Activated naive CD4-positive, alpha-beta T cell treated with anti-CD3 and anti-CD28 coated beads, Interleukin-2, amount 50 U/mL, for 72 hours (primary cell): ENCODE measurements around the gene SCFD1. TPM values are rescaled to one million over a fixed set of nuclear protein-coding genes. Genes with fewer than 3 reads are reported as not detected.
"Not testable (repeated sequence)": the region's sequence is repeated elsewhere in the genome, so short reads cannot be mapped to it uniquely, and the experiment has no call there.

Source experiments
- ATAC-seq, 2 donors: fragments of 150-1000 bp; cut with Tn5 transposase; 2 replicates each; pipeline ENCODE4 v1.10.0; 2021; ENCODE audit warnings: mild to moderate bottlenecking in 2 of 2, moderate library complexity in 2 of 2
- DNase-seq, 2 donors: peaks; one replicate each; pipeline ENCODE4 v3.0.0; 2021 to 2022; ENCODE audit warnings: low spot score in 2 of 2
- H3K27ac Mint-ChIP-seq, 2 donors: one replicate each; pipeline ENCODE4 v1.8.0; 2022; ENCODE audit warnings: mild to moderate bottlenecking in 2 of 2, mixed read lengths in 2 of 2
- H3K36me3 Mint-ChIP-seq, 2 donors: one replicate each; pipeline ENCODE4 v1.8.0; 2022; ENCODE audit warnings: mixed read lengths in 2 of 2
- H3K9me3 Mint-ChIP-seq, 2 donors: one replicate each; pipeline ENCODE4 v1.8.0; 2022; ENCODE audit warnings: mixed read lengths in 2 of 2
- total RNA-seq, 2 donors: library from RNA; stranded (reverse); gene quantifications; one replicate each; pipeline ENCODE4 v1.2.3, GENCODE V29; 2022

The SCFD1 gene
- total RNA-seq, 2 donors from 2014 or later, result 49.9 to 60.2 TPM

DNA sequence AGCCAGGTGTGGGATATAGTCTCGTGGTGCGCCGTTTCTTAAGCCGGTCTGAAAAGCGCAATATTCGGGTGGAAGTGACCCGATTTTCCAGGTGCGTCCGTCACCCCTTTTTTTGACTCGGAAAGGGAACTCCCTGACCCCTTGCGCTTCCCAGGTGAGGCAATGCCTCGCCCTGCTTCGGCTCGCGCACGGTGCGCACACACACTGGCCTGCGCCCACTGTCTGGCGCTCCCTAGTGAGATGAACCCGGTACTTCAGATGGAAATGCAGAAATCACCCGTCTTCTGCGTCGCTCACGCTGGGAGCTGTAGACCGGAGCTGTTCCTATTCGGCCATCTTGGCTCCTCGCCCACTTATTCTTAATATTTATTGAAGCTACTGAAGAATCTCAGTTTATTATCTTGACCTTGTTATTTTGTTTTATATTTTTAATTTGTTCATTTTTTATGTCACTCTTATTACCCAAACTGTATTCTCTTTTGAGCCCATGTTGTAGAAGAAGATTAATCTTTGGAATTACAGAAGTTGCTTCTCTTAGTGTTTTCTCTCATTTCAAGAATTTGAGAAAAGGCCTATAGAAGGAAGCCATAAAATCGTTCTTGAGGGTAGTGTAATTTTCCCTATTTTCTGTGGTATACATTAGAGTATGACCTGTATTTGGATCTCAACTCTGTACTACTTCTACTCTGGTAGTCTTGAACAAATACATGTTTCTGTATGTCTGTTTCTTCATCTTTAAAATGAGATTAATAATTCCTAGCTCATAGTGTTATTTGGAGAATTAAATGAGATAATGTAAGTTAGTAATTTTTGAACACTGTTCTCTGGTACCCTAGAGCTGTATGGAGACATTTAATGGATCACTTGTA lies 68.6 kb downstream of the SCFD1 start:
- not testable (repeated sequence) for ATAC-seq, H3K36me3 Mint-ChIP-seq, H3K27ac Mint-ChIP-seq, DNase-seq, H3K9me3 Mint-ChIP-seq

DNA sequence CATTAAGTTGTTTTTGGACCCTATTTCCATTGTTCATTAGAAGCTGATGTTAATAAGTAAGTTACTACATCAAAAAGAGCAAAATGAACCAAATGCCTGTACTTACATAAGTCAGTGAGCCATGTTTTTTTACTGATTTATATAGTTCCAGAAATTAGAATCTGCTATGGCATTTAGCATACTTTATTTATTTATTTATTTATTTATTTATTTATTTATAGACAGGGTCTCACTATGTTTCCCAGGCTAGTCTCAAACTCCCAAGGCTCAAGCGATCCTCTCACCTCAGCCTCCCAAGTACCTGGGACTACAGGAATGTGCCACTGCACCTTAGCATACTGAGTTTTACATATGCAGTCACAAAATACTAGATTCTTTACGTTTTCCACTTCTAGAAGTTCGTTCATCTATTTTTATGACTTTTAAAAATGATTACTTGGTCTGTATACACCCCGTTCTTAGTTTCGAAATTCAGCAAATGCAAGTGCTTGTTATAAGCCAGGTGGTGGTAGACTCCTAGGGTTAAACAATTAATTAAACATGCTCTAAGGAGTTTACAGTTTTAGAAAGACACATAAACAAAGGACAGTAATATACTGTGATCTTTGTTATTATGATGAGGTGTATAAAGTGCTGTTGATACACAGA lies 69.8 kb downstream of the SCFD1 start:
- no peak for DNase-seq

DNA sequence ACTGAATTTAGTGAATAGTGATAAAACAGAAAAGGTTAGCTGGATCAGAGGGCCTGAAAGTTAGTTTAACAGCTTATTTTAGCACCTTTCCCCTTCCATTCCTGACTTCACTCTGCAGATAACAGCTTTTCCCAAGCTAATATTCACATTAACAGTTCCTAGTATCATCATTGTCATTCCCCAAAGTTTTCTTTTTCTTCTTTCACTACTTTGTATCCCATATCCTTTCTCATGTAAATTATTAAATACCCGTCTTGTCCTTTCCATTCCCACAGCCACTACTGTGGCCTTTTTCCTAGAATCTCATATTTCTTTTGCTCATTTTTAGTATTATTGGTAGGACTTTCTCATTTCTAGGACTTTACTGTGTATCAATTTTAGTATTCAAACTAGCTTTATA lies 70.5 kb downstream of the SCFD1 start:
- Mint-ChIP-seq H3K27ac (no peak overlapping the region), H3K36me3 (peaks cover 0 to 5% of the 10 kb centered on the region in 2 donors), H3K9me3 (no peaks in the 10 kb centered on the region)
- ATAC-seq, result no peak
- DNase-seq, result no peak

More for the DNA sequence above, 69.8 kb downstream of the SCFD1 start:
- Mint-ChIP-seq H3K36me3 (no peaks in the 10 kb centered on the region), H3K27ac (no peak overlapping the region), H3K9me3 (no peaks in the 10 kb centered on the region)
- no peak for ATAC-seq

DNA sequence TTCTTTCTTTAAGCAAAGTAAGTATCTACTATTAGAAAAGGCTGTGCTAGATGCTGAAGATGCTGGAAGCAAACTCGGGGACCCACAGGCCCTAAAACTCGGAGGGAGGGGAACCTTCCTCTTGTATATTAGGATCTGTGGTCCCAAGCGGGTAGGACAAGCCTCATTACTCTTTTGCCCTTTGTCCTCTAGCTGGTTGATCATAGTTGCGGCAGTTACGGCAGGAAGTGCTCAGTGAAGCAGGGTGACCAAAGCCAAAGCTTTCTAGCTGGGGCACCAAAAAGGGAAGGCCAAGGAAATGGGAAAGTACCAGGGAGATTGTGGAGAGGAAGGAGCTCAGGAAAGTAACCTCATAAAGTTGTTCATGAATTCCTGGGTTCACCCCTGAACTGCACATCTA lies 76.3 kb downstream of the SCFD1 start:
- ATAC-seq, result no peak
- H3K9me3 Mint-ChIP-seq, result no peaks in the 10 kb centered on the region

DNA sequence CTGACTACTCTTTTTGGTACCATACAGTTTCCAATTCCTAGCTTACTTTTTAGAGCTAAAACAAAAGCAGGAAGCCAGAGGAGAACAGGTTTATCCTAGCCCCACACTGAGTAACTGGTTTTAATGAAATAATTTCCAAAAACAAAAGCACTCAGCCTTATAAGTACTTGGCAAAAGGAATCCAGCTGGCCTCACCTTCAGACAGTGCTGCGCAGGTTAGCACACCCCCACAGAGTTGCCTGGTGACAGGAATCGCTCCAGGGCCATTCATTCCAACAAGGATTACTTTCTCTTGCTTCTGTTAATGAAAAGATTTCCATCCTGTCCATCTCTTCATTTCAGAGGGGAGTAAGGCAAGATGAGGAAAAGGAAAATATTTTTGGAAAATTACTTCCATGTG lies 84.6 kb downstream of the SCFD1 start:
- ATAC-seq, result no peak
- no peak for DNase-seq
- Mint-ChIP-seq H3K36me3 (peaks cover 0 to 6% of the 10 kb centered on the region in 2 donors), H3K27ac (no peak overlapping the region), H3K9me3 (no peaks in the 10 kb centered on the region)

More for the DNA sequence above, 76.3 kb downstream of the SCFD1 start:
- H3K36me3 Mint-ChIP-seq, result peaks cover 0 to 5% of the 10 kb centered on the region in 2 donors
- H3K27ac Mint-ChIP-seq, result no peak overlapping the region
- DNase-seq, result no peak

DNA sequence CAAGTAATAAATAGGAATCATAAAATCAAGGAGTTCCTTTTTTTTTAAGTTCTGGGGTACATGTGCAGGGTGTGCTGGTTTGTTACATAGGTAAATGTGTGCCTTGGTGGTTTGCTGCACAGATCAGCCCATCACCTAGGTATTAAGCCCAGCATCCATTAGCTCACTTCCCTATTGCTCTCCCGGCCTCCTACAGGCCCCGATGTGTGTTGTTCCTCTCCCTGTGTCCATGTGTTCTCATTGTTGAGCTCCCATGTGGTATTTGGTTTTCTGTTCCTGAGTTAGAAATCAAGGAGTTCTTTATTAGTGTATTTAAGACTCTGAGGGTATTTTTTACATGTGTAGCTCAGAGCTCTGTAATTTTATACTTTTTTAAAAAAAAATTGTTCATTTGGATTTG lies 86.0 kb downstream of the SCFD1 start:
- DNase-seq, result no peak
- Mint-ChIP-seq H3K36me3 (peaks cover 0 to 6% of the 10 kb centered on the region in 2 donors), H3K27ac (no peak overlapping the region), H3K9me3 (no peaks in the 10 kb centered on the region)
- no peak for ATAC-seq

DNA sequence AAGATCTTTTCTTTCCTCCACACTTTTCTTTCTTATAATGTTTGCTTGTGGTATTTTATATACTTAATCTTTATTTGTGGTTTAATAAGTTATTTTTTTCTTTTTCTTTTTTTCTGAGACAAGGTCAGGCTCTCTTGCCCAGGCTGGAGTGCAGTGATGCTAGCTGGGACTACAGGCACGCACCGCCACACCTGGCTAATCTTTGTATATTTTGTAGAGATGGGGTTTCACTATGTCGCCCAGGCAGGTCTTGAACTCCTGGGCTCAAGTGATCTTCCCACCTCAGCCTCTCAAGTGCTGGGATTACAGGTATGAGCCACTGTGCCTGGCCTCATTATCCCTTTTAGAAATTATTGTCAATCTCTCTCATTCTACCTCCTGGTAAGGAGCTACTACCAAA lies 87.1 kb downstream of the SCFD1 start:
- ATAC-seq, result no peak
- Mint-ChIP-seq H3K9me3 (no peaks in the 10 kb centered on the region), H3K36me3 (peaks cover 0 to 6% of the 10 kb centered on the region in 2 donors), H3K27ac (no peak overlapping the region)
- DNase-seq, result no peak

DNA sequence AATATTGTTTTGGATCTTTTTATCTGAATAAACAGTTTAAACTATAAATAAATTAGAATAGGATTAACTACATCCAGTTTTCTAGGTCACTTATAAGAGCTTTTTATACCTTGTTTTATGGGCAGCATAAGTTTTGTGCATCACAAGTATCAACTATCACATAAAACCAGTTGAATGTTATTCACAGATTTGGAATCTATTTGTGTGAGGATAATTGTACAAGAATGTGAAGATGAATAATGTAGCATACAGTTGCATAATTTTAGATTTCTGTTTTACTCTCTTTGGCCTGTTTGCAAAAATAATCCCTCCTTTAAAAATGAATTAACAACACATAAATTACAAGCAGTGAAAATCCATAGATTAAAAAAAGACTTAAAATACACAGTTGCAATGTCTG lies 88.8 kb downstream of the SCFD1 start:
- DNase-seq (no peak), ATAC-seq (no peak)
- Mint-ChIP-seq H3K36me3 (peaks cover 0 to 6% of the 10 kb centered on the region in 2 donors), H3K9me3 (no peaks in the 10 kb centered on the region), H3K27ac (no peak overlapping the region)

DNA sequence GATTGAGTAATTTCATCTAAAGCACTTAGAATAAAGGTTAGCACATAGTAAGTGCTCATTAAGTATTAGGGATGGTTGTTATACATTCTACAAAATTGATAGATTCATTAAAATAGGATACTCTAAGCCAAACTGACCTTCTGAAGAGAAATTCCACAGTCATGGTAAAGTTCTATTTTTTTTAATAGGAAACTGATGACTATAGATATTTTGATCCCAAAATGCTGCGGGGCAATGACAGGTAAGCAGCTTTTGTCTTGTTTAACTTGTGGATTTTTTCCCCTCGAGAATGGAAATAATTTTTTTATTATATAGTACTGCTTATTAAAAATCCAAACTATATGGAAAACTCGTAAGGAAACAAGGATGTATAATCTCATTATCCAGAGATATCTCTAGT lies 97.0 kb downstream of the SCFD1 start:
- Mint-ChIP-seq H3K36me3 (peaks cover 0 to 5% of the 10 kb centered on the region in 2 donors), H3K9me3 (no peaks in the 10 kb centered on the region), H3K27ac (no peak overlapping the region)
- no peak for DNase-seq
- ATAC-seq, result no peak

DNA sequence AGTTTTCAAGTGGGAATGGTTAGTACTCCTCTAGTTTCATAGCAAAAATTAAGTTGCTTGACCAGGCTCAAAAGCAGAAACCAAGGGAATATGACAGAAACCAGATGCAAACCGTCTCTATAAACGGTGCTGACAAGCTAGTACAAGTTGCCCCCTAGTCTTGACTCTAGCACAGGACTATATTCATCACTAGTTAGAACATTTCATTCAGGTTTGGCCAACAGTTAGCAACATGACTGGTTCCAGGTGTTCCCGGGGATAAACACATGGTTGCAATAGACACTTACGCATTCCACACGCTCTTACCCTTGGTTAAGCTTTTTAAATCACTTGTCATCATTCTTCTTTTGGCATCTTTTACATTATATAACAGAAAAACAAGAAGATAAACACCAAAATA lies 103.6 kb downstream of the SCFD1 start:
- DNase-seq, result no peak
- ATAC-seq, result no peak
- Mint-ChIP-seq H3K9me3 (peaks cover 15 to 16% of the 10 kb centered on the region in 2 donors), H3K36me3 (peaks cover 39 to 47% of the 10 kb centered on the region in 2 donors), H3K27ac (no peak overlapping the region)

DNA sequence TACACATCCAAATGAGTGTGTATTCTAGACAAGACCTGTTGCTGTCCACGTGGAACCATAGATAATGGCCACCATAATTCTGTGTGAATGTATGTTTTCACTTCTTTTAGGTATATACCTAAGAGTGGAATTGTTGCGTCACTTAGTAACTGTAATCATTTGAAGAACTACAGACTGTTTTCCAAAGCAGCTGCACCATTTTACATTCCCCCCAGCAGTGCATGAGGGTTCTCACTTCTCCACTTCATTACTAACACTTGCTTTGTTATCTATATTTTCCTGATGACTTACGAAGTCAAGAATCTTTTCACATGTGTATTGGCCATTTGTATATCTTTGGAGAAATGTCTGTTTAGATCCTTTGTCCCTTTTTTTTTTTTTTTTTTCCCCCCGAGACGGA lies 106.4 kb downstream of the SCFD1 start:
- H3K27ac Mint-ChIP-seq, result no peak overlapping the region
- no peak for ATAC-seq

DNA sequence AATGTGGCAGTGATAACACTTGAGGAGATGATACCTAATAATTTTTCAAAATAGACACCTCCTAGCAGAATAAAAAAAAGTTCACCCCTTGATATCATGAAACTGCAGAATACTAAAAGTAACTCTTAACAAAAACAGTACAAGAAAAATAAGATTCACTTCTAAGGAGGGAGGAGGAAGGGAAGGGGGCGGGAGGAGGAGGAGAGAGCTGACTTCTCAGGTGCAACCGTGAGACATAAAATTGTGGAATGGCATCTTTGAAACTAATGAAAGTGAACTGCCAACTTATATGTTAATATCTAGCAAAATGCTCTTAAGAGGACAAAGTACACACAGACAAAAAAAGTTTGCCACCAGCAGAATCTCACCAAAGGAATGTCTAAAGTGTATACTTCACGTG lies 115.8 kb downstream of the SCFD1 start:
- ATAC-seq, result no peak
- Mint-ChIP-seq H3K36me3 (no peaks in the 10 kb centered on the region), H3K9me3 (no peaks in the 10 kb centered on the region), H3K27ac (no peak overlapping the region)
- DNase-seq, result no peak

More for the DNA sequence above, 106.4 kb downstream of the SCFD1 start:
- peaks cover 39 to 42% of the 10 kb centered on the region in 2 donors for H3K36me3 Mint-ChIP-seq
- DNase-seq, result no peak
- H3K9me3 Mint-ChIP-seq, result peaks cover 15 to 16% of the 10 kb centered on the region in 2 donors

DNA sequence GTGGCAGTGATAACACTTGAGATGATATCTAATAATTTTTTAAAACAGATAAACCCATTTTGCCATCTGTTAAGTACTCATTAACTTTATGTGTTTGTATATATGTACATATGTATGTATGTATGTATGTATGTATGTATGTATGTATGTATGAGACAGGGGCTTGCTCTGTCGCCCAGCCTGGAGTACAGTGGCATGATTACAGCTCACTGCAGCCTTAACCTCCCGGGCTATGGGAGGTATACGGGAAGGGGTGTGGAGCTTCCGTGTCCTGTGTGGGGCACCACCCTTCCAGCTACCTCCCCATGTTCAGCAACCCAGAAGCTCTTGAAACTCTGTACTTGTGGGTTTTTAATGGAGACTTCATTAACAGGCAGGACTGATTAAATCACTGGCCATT lies 116.9 kb downstream of the SCFD1 start:
- no peak for ATAC-seq

DNA sequence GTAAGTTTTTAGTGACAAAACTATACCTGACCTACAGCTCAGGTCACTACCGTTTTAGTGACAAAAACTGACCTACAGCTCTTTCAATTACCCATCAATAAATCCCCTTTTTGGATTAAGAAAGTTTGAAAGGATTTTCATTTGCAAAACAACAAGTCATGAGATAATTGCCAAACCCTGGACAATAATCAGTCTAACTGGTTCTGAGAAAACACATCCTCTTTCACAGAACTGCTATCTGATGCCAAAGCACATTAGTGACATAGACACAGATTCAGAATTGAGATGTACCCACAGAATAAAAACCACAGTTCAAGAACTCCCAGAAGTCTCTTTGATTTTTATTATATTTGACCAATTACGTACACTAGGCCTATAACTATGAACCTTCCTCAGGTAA lies 126.2 kb downstream of the SCFD1 start:
- Mint-ChIP-seq H3K9me3 (no peaks in the 10 kb centered on the region), H3K27ac (no peak overlapping the region), H3K36me3 (no peaks in the 10 kb centered on the region)
- DNase-seq (no peak), ATAC-seq (no peak)

More for the DNA sequence above, 116.9 kb downstream of the SCFD1 start:
- Mint-ChIP-seq H3K9me3 (no peaks in the 10 kb centered on the region), H3K27ac (no peak overlapping the region), H3K36me3 (no peaks in the 10 kb centered on the region)
- no peak for DNase-seq

DNA sequence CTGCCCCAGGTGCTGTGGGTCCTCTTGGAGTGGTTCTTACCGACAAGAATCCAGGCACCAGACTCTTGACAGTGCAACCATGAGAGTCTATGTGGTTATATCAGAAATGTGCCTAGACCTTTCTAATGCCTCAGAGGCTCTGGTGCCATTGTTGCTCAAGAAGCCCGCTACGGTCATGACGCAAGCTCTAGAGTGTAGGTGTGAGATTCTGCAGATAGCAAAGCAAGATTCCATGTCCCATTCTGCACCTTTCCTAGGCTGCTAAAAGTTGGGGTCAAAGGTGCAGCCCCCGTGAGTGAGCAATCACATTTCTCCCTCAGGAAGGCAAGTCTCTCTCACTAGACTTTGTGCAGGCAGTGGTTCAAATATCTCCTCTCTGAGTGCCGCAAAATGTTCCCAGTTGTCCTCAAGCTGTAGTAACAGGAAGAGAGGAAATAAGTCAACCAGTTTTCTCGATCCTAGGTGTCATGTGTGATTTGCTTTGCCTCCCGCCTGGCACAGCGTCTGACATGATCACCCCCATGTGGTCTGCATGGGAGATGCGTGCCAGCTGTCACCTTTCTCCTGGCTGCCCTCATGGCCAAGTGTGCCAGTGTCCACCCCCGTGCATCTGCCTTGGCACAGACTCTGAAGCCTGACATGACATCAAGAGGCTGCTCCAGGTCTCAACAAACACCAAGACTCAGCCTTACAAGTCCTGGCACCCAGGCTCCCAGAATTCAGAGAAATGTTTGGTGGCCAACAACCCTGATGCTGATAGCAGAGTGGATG lies 129.7 kb downstream of the SCFD1 start:
- Mint-ChIP-seq H3K9me3 (no peaks in the 10 kb centered on the region), H3K36me3 (no peaks in the 10 kb centered on the region), H3K27ac (no peak overlapping the region)
- DNase-seq, result no peak
- ATAC-seq, result no peak

DNA sequence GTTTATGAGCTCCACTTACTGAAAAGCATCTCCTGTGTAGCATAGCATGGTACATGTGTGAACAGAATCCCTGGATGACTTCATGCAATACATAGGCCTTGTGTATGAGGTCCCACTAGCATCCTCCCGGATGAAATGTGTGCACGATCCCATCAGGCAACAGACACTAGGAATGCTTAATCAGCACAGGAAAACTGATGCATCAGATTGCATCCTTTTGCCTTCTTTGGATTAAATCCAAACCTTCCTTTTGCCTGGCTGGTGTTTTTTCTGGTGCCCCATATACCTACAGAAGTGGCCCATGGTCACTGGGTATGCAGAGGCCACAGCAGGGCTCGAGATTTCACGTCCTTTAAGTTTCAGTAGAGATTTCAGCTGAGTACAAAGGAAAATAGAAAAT lies 131.3 kb downstream of the SCFD1 start:
- DNase-seq (no peak), ATAC-seq (no peak)
- Mint-ChIP-seq H3K9me3 (no peaks in the 10 kb centered on the region), H3K27ac (no peak overlapping the region), H3K36me3 (no peaks in the 10 kb centered on the region)

DNA sequence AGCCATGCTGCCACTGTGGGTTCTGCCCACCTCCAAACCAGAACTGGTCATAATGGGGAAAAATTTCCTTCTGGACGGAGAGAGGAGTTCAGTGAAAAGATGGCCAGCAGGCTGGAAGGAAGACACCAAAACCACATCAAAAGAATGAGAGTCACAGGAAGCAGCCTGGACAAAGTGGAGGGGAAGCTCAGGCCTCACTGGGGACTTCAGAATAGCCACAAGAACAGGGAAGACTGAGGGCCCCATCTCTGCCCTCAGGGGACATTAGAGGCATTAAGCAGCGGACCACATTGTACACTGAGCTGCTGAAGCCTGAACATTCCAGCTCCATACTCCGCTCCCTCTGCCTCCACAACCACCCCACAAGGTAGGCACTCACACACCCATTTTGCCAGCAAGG lies 132.7 kb downstream of the SCFD1 start:
- no peaks in the 10 kb centered on the region for H3K9me3 Mint-ChIP-seq
- no peaks in the 10 kb centered on the region for H3K36me3 Mint-ChIP-seq
- ATAC-seq, result no peak
- no peak for DNase-seq
- H3K27ac Mint-ChIP-seq, result no peak overlapping the region
